Ovary (tissue), 3 donors: Measurements from ENCODE around the gene STK10.

ENCODE experiments used
- CTCF ChIP-seq, 3 donors: fragments of 450-650 bp in 2 of 3; fragments of 200-600 bp in 1 of 3; IDR thresholded peaks; one replicate each; pipeline versions ENCODE4 v1.5.1 to v1.8.0; 2016 to 2022; ENCODE audit warnings: antibody characterized with exemption in 3 of 3, mild to moderate bottlenecking in 1 of 3
- EP300 ChIP-seq: sonication (generic); formaldehyde crosslinking; IDR thresholded peaks from one replicate; pipeline ENCODE4 v1.6.1; 2017; ENCODE audit warnings: antibody characterized with exemption
- POLR2A ChIP-seq: fragments of 450-650 bp; IDR thresholded peaks from one replicate; pipeline ENCODE4 v1.6.1; 2017; ENCODE audit warnings: antibody characterized with exemption, mild to moderate bottlenecking, moderate library complexity
- donor health status: DM: no; HTN: no; CAD: no.

- TF ChIP-seq CTCF (IDR thresholded peaks at IDR 0.05) = no peak
- no peak for TF ChIP-seq EP300
- no peak for TF ChIP-seq POLR2A
Observed at GRCh38 chr5:172187118-172188032, 649 bp downstream of the STK10 start.
